Anterior cingulate cortex (tissue), 58 donors: ENCODE measurements around the gene NRG3.

ENCODE experiments used
- DNase-seq, 58 donors: peaks; one replicate each; lab custom pipeline; 2025; lab: John Stamatoyannopoulos, UW

NRG3 gene

GRCh38 chr10:81874875-81875466, at the start of gene NRG3:
NRG3 (plus strand) TSS chr10:81875194.
- DNase-seq: peak in 22 of 58 donors; percentile 5 to 82 (median 37)

GRCh38 chr10:81828251-81828650, 46.7 kb upstream of the NRG3 start:
- no peak for DNase-seq

GRCh38 chr10:81831060-81831459, 43.9 kb upstream of the NRG3 start:
- DNase-seq: no peak

- DNase-seq: peak in 2 of 58 donors; percentile 1 to 4
Measured at GRCh38 chr10:81838950-81839349, 36.0 kb upstream of the NRG3 start.

GRCh38 chr10:81843042-81843441, 32.0 kb upstream of the NRG3 start:
- DNase-seq: no peak

GRCh38 chr10:81847675-81848074, 27.3 kb upstream of the NRG3 start:
- DNase-seq: no peak

- no peak for DNase-seq
Measured at GRCh38 chr10:81848514-81848913, 26.5 kb upstream of the NRG3 start.

GRCh38 chr10:81848931-81849330, 26.1 kb upstream of the NRG3 start:
- DNase-seq: no peak

GRCh38 chr10:81862596-81862995, 12.4 kb upstream of the NRG3 start:
- DNase-seq: no peak

GRCh38 chr10:81863771-81864170, 11.2 kb upstream of the NRG3 start:
- no peak for DNase-seq

GRCh38 chr10:81865581-81865980, 9.4 kb upstream of the NRG3 start:
- no peak for DNase-seq

GRCh38 chr10:81866753-81867152, 8.2 kb upstream of the NRG3 start:
- no peak for DNase-seq

GRCh38 chr10:81870472-81870871, 4.5 kb upstream of the NRG3 start:
- no peak for DNase-seq

GRCh38 chr10:81871558-81871957, 3.4 kb upstream of the NRG3 start:
- DNase-seq: no peak

GRCh38 chr10:81872206-81872862, 2.7 kb upstream of the NRG3 start:
- DNase-seq: peak in 7 of 58 donors; percentile 2 to 54 (median 23)

- no peak for DNase-seq
Measured at GRCh38 chr10:81873231-81873931, 1.6 kb upstream of the NRG3 start.

GRCh38 chr10:81873932-81874816, 820 bp upstream of the NRG3 start:
- DNase-seq: peak in 49 of 58 donors; percentile 13 to 82 (median 45)

GRCh38 chr10:81875467-81876252, 666 bp downstream of the NRG3 start:
- DNase-seq: peak in 2 of 58 donors; percentile 16 to 21

GRCh38 chr10:81876253-81877077, 1.5 kb downstream of the NRG3 start:
- DNase-seq: peak in 35 of 58 donors; percentile 9 to 62 (median 35)
